Activated naive CD4-positive, alpha-beta T cell treated with Interleukin-2 at 50 U/mL for 16 hours (primary cell): Measurements from ENCODE around the gene CRYAB.
A peak's percentile ranks its signal among the peaks of the same experiment; 100 is the strongest.
"Not testable (repeated sequence)": the region's sequence is repeated elsewhere in the genome, so short reads cannot be mapped to it uniquely, and the experiment has no call there.

Experiments
- DNase-seq: peaks from one replicate; pipeline ENCODE4 v3.0.0-alpha.2; 2020

Gene CRYAB

DNA sequence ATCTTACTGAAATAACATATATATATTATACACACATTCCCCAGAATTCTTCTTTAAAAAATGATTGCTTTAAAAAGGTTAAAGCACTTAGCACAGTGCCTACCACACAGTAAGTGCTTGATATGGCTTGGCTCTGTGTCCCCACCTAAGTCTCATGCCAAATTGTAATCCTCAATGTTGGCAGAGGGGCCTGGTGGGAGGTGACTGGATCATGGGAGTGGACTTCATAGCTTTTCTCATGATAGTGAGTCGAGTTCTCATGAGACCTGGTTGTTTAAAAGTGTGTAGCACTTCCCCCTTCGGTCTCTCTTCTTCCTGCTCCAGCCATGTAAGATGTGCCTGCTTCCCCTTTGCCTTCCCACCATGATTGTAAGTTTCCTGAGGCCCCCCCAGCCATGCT, 6.2 kb downstream of the CRYAB start:
- no peak for DNase-seq

DNA sequence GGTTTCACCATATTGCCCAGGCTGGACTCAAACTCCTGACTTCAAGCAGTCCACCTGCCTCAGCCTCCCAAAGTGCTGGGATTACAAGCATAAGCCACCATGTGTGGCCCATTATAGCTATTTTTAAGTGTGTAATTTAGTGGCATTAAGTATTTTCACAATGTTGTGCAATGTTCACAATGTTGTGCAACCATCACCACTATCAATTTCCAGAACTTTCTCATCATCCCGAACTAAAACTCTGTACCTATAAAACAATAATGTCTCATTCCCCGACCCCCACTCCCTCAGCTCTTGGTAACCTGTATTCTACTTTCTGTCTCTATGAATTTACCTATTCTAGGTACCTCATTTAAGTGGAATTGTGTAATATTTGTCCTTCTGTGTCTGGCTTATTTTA, 24.7 kb downstream of the CRYAB start:
- DNase-seq = no peak

DNA sequence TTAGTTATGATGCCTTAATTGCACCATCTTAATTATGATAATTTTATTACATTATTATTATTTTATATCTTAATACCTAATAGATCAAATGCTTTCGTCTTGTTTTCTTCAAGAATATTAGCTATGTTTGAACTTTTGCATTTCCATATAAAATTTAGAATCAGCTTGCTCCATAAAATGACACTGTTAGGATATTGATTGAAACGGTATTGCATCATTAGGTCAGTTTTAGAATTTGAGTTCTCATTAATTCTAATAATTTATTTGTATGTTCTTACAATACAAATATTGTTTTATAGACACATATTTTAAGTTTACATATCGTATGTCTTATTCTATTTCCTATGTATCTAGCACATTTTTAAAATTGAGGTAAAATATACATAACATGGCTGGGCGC, 25.5 kb downstream of the CRYAB start:
- no peak for DNase-seq

DNA sequence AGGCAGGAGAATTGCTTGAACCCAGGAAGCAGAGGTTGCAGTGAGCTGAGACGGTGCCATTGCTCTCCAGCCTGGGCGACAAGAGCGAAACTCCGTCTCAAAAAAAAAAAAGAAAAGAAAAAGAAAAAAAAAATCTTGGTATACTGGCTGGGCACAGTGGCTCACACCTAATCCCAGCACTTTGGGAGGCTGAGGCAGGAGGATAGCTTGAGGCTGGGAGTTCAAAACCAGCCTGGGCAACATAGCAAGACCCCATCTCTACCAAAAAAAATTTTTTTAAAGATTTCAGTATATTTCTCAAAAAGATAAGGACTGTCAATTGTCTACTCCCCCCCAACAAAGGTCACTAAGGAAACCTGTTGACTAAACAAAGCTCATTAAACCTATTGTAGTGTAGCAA, 26.5 kb downstream of the CRYAB start:
- DNase-seq = not testable (repeated sequence)

DNA sequence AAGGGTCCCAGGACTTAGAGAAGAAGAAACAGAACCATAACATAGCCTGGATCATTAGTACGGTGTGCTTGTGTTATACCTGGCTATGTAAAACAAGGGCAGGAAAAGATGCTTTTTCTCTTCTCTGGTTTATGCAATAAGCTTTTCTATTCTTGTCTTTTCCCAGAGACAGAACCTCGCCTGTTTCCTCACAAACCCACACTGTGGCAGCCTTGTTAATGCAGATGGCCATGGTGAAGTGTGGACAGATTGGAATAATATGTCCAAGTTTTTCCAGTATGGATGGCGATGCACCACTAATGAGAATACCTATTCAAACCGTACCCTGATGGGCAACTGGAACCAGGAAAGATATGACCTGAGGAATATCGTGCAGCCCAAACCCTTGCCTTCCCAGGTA, 29.4 kb downstream of the CRYAB start:
- DNase-seq = no peak

DNA sequence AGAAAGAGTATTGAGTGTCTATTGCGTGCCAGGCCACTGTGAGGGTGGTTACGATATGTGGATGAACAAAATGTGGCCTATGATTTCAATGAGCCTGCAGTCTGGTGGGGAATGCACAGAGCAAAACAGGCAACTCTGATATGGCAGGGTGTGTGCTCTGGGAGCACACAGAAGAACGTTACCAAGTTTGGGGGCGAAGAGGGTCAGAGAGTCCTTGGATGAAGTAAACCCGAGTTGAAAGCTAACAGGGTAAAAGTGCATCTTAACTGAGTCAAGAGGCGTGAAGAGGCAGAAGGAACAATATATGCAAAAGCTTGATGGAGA, 32.0 kb downstream of the CRYAB start:
- DNase-seq = no peak

DNA sequence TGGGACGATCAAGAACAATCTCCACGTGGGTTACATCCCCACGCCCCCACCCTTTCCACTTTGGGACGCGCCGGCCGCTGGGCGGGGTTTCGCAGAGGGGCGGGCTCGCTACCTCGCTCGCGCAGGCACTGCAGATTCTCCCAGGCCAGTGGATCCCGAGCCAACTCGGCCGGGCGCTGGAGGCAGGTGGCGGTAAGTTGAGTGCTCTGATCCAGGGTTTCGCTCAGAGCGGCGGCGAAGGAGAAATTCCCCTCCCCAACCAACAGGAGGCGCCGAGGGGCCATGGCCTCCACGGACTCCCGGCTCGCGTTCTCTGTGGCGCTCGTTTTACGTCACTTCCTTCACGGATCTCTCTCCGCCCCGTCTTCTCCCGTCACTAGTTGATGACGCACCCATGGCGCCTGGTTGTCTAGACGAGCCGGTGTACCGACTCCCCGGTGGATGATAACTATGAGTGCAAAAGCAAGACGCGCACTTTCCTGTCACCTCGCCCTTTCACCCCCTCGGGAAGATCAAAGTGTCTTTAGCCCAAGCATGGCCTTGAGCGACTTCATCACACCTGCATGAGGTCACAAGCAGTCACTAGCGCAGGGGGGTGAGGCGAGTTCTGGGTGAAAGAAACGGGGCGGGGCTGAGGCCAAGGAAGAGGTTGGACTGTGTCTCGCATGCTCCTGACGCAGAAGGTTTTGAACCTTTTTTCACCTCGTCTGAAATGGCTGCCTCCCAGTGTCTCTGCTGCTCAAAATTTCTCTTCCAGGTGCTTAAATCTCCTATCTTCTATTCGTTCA, 32.5 kb downstream of the CRYAB start, which contains the start of the genes CFAP68 and FDXACB1:
Gene CFAP68, plus strand, starts transcription at position 693 of the 788 bp plus-strand sequence. Its CDS starts 20 bp downstream, at position 713.
Gene FDXACB1, minus strand, starts transcription at position 317 of the 788 bp plus-strand sequence. Its CDS starts 33 bp downstream, at position 284.
- peak; percentile 94 for DNase-seq

DNA sequence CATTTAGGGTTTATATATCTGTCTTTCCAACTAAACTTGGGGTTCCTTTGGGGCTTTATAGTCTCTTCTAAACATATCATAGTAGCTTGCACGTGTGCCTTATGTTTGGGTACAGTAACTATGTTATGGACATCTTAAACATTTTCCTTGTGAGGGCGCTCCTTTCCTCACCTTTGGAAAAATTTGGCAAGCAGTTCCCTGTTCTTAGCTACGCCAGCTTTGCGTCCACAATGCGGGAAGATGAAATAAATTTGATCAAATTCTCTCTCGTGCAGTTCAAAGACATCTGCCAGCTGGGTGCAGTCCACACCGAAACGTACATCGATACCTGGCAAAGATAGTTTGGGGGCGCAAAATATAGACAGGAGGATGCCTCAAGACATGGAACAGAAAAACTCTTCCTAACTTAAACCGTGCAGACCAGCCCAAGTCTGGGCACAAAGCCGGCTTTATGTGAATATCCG, 33.2 kb downstream of the CRYAB start:
- DNase-seq = no peak

DNA sequence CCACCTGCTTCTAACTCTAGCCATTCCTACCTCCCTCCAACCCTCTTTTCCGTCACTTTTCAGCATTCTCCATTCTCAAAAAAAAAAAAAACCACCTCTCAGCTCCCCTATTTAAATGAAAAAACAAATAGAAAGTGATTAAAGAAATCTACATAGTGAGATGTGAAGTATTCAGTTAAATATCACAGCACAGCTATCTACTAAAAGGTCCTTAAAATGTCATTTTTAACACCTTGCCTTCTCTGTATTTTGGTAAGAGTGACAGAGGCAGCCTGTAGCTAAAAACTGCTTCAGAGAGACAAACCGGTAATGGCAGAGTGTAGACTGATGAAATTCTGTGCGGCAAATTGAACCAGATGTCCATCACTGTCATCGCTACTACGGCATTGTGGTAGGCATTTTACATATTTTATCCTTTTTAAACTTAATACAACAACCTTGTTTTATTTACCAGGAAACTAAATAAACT, 39.8 kb downstream of the CRYAB start:
- DNase-seq = no peak

DNA sequence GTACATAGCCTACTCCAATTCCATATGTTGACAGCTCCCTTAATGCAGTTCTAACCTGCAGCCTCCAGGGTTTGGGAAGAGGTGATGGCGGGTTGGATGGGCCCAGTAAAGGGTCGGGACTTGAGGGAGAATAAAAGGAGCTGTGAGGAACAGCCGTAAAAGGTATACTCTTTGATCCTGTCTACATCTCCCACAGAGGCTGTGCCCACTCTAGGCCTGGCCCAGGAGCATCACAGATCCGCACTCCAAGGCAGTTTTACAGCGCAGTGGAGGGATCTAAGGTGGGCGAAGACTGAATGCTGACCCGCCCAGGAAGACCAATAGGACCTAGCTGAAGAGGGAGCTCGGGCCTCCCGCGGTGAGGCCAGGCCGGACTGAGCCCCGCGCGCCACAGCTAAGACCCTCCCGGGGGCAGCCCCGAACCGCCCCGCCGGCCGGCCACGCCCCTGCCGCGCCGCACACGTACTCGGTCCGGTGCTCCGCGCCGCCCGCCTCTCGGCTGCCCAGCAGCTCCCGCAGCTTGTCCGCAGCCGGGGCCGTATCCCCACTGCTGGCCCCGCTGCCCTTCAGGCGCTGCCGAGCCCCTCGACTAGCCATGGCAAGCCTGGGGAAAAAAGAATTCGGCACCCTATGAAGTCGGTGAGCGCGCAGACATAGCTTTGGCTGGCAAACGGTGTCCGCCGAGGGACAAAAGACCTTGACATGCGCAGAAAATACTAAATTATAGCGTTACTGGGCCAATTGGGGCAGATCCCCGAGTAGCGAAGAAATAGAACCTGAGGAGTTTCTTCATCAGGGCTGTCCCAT, 40.5 kb downstream of the CRYAB start, which contains the start of gene ALG9:
Gene ALG9, minus strand, starts transcription at position 696 of the 807 bp plus-strand sequence. Its CDS starts 99 bp downstream, at position 597.
- DNase-seq = peak; percentile 92

DNA sequence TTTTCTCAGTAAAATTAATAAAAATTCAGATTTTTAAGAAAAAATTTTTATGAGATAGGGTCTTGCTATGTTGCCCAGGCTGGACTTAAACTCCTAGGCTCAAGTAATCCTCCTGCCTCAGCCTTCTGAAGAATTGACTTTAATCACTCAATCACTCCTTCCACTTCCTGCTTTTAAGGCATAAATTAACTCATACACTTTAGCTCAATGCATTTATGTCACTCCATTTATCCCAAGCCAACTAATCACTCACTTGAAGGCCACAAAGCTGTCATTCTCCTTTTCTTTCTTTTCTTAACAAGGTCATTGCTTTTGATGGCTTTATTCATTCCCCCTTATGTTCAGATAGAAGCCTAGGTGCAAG, 41.1 kb downstream of the CRYAB start:
- DNase-seq = no peak

DNA sequence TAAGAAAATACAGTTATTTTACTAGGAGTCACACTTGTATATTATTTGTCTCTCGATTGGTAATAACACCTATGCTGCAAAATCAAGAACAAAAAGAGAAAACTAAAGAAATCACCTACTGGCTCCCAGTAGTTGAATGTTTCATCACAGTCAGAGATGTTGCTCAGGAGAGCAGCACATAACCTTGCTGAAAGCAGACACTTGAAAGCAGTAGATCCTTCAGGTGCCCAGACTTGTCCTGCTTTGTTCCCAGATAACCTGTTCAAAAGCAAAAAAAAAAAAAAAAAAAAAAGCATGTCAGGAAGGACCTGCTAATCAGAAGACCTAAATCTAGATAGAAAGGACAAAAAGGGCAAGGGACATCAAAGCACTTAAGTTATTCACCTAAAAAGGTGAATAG, 41.5 kb downstream of the CRYAB start:
- DNase-seq = no peak

DNA sequence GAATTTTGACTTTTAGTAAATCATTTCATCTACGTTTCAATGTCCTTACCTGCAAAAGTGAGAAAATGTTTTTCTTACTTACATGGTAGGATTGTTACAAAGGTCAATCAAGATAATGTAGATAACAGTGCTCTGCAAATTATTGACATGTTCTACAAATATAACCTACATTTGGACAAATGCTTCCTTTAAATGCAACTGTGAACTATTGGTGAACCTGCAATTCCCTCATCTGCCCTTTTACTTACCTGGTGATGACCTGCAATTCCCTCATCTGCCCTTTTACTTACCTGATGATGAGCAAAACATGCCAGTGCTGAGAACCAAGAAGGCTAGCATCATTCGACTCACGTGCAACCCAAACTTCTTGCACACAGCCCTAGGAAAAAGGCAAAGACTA, 51.3 kb downstream of the CRYAB start:
- no peak for DNase-seq
